DOHH2 (cell line): Measurements from ENCODE around the gene OLIG3.

Source experiments
- H3F3A ChIP-seq: fragments of 200-600 bp; sonication (generic), shearing (Covaris generic); 2 replicates; pipeline ENCODE4 v1.6.0; 2016; ENCODE audit warnings: antibody characterized with exemption, mild to moderate bottlenecking; ENCODE audit not compliant: control insufficient read depth, insufficient read depth
- H3K27ac ChIP-seq: fragments of 200-600 bp; sonication (generic); 2 replicates; pipeline ENCODE4 v1.5.1; 2014; ENCODE audit warnings: low read depth, mild to moderate bottlenecking, low read length, moderate library complexity
- H3K27me3 ChIP-seq: fragments of 200-600 bp; sonication (generic); 2 replicates; pipeline ENCODE4 v1.6.1; 2014; ENCODE audit warnings: mild to moderate bottlenecking, low read length, mixed read lengths; ENCODE audit not compliant: control insufficient read depth
- H3K36me3 ChIP-seq: fragments of 200-600 bp; sonication (generic); 2 replicates; pipeline ENCODE4 v1.6.1; 2014; ENCODE audit warnings: mild to moderate bottlenecking, low read length, moderate library complexity, mixed read lengths; ENCODE audit not compliant: control insufficient read depth
- H3K4me1 ChIP-seq: fragments of 200-600 bp; sonication (generic); 2 replicates; pipeline ENCODE4 v1.6.1; 2014; ENCODE audit warnings: mild to moderate bottlenecking, low read length, mixed read lengths; ENCODE audit not compliant: control insufficient read depth
- H3K4me2 ChIP-seq: fragments of 200-600 bp; sonication (generic); 2 replicates; pipeline ENCODE4 v1.6.0; 2014; ENCODE audit warnings: mild to moderate bottlenecking, low read length, moderate library complexity
- H3K4me3 ChIP-seq: fragments of 200-600 bp; sonication (generic); 2 replicates; pipeline ENCODE4 v1.5.1; 2014; ENCODE audit warnings: mild to moderate bottlenecking, low read length, mixed read lengths
- H3K79me2 ChIP-seq: fragments of 200-600 bp; sonication (generic); 2 replicates; pipeline ENCODE4 v1.6.1; 2014; ENCODE audit warnings: mild to moderate bottlenecking, low read length, mixed read lengths; ENCODE audit not compliant: control insufficient read depth
- H3K9me2 ChIP-seq: fragments of 200-600 bp; sonication (generic); replicated peaks from 2 replicates; pipeline ENCODE4 v1.6.1; 2014; ENCODE audit warnings: mild to moderate bottlenecking, low read length, mixed read lengths; ENCODE audit not compliant: control insufficient read depth
- H3K9me3 ChIP-seq: fragments of 200-600 bp; sonication (generic); 2 replicates; pipeline ENCODE4 v1.6.1; 2014; ENCODE audit warnings: antibody characterized with exemption, low read length, mixed read lengths; ENCODE audit not compliant: control insufficient read depth, insufficient read depth
- H4K20me1 ChIP-seq: fragments of 200-600 bp; sonication (generic); 2 replicates; pipeline ENCODE4 v1.6.0; 2014; ENCODE audit warnings: low read depth, mild to moderate bottlenecking, antibody characterized with exemption, low read length, moderate library complexity; ENCODE audit not compliant: control insufficient read depth, insufficient read depth
- EZH2phosphoT487 ChIP-seq: fragments of 200-600 bp; sonication (generic); IDR thresholded peaks from 2 replicates; pipeline ENCODE4 v1.6.1; 2017; ENCODE audit warnings: borderline replicate concordance, mild to moderate bottlenecking, antibody characterized with exemption, low read length, moderate library complexity, mixed read lengths
- TF ChIP-seq, protein P1 (sequence below): fragments of 200-600 bp; sonication (generic); IDR thresholded peaks from one replicate; pipeline ENCODE4 v1.5.1; 2014; ENCODE audit warnings: antibody characterized with exemption, mild to moderate bottlenecking, low read depth, low read length; ENCODE audit not compliant: poor library complexity, severe bottlenecking

OLIG3 gene

DNA sequence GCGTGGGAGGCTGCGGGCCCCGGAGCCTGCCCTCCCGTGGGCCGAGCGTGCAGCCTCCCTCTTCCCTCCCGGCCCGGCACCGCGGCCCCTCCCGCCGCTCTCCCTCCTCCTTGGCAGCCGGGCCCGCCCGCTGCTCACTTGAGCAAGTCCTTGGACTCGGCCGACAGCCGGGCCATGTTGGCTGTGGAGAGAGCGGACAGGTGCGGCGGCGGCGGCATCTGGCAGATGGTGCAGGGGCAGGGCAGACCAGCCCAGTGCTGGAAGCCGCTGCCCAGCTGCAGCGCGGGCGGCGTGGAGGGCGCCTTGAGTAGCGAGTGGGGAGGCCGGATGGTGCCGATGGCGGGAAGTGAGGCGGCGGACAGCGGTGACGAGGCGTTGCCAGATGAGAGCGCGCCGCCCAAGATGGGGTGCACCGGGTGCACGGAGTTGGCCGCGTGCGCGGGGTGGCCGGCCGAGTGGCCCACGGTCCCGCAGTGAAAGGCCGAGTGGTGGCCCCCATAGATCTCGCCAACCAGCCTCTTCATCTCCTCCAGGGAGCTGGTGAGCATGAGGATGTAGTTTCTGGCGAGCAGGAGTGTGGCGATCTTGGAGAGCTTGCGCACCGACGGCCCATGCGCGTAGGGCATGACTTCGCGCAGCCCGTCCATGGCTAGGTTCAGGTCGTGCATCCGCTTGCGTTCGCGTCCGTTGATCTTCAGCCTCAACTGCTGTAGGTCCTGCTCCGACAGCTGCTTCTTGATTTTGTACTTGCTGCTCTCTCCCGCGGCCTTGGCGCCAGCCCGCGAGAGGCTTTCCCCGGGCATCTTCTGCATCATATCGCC lies 766 bp downstream of the OLIG3 start:
- H3K4me2 ChIP-seq = no peak overlapping the region
- H3K4me3 ChIP-seq = no peak overlapping the region
- H3K27ac ChIP-seq = no peak overlapping the region
- no peaks in the 10 kb centered on the region for H3K79me2 ChIP-seq
- H3K9me3 ChIP-seq = peaks cover 16% of the 10 kb centered on the region
- no peaks in the 10 kb centered on the region for H3K27me3 ChIP-seq
- H4K20me1 ChIP-seq = no peaks in the 10 kb centered on the region
- H3K4me1 ChIP-seq = no peaks in the 10 kb centered on the region
- TF ChIP-seq, protein P1, sequence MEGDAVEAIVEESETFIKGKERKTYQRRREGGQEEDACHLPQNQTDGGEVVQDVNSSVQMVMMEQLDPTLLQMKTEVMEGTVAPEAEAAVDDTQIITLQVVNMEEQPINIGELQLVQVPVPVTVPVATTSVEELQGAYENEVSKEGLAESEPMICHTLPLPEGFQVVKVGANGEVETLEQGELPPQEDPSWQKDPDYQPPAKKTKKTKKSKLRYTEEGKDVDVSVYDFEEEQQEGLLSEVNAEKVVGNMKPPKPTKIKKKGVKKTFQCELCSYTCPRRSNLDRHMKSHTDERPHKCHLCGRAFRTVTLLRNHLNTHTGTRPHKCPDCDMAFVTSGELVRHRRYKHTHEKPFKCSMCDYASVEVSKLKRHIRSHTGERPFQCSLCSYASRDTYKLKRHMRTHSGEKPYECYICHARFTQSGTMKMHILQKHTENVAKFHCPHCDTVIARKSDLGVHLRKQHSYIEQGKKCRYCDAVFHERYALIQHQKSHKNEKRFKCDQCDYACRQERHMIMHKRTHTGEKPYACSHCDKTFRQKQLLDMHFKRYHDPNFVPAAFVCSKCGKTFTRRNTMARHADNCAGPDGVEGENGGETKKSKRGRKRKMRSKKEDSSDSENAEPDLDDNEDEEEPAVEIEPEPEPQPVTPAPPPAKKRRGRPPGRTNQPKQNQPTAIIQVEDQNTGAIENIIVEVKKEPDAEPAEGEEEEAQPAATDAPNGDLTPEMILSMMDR = no peak
- no peak for TF ChIP-seq EZH2phosphoT487
- no peaks in the 10 kb centered on the region for H3K36me3 ChIP-seq
- H3F3A ChIP-seq = no peaks in the 10 kb centered on the region
- no peaks in the 10 kb centered on the region for H3K9me2 ChIP-seq

- TF ChIP-seq EZH2phosphoT487 = no peak
- no peaks in the 10 kb centered on the region for H4K20me1 ChIP-seq
- H3K4me2 ChIP-seq = no peak overlapping the region
- no peaks in the 10 kb centered on the region for H3F3A ChIP-seq
- H3K79me2 ChIP-seq = no peaks in the 10 kb centered on the region
- H3K9me3 ChIP-seq = peaks cover 16% of the 10 kb centered on the region
- no peak overlapping the region for H3K27ac ChIP-seq
- no peak overlapping the region for H3K4me3 ChIP-seq
- no peaks in the 10 kb centered on the region for H3K36me3 ChIP-seq
- no peaks in the 10 kb centered on the region for H3K9me2 ChIP-seq
- H3K27me3 ChIP-seq = no peaks in the 10 kb centered on the region; the same call in 1 of the 2 replicates
- no peaks in the 10 kb centered on the region for H3K4me1 ChIP-seq
These were observed 1.6 kb downstream of the OLIG3 start for GRCh38 chr6:137492289-137493217.

- H3K4me2 ChIP-seq = no peak overlapping the region
- H3K27ac ChIP-seq = no peak overlapping the region
- no peaks in the 10 kb centered on the region for H4K20me1 ChIP-seq
- no peaks in the 10 kb centered on the region for H3K79me2 ChIP-seq
- no peaks in the 10 kb centered on the region for H3K9me2 ChIP-seq
- no peaks in the 10 kb centered on the region for H3K4me1 ChIP-seq
- no peaks in the 10 kb centered on the region for H3F3A ChIP-seq
- H3K36me3 ChIP-seq = no peaks in the 10 kb centered on the region
- peaks cover 16% of the 10 kb centered on the region for H3K9me3 ChIP-seq
- TF ChIP-seq, protein P1 = no peak
- TF ChIP-seq EZH2phosphoT487 = no peak
- H3K27me3 ChIP-seq = peaks cover 7% of the 10 kb centered on the region
- H3K4me3 ChIP-seq = no peak overlapping the region
These were observed 2.7 kb downstream of the OLIG3 start for GRCh38 chr6:137491478-137491877.
